Stimulated activated CD8-positive, alpha-beta memory T cell treated with anti-CD3 and anti-CD28 coated beads, Interleukin-2, amount 100 ng/mL, for 1 hour (primary cell): ENCODE measurements around the gene C5orf22.
"Not testable (repeated sequence)": the region's sequence is repeated elsewhere in the genome, so short reads cannot be mapped to it uniquely, and the experiment has no call there.

Experiments
- DNase-seq, 2 donors: peaks; one replicate each; pipeline ENCODE4 v3.0.0-alpha.2; 2020; ENCODE audit warnings: low read depth in 2 of 2

The C5orf22 gene

GRCh38 chr5:31553863-31554262, 21.8 kb downstream of the C5orf22 start:
- no peak for DNase-seq

GRCh38 chr5:31554552-31554951, 22.5 kb downstream of the C5orf22 start:
- DNase-seq: no peak

- DNase-seq: no peak
These were observed 24.4 kb downstream of the C5orf22 start for GRCh38 chr5:31556461-31556860.

GRCh38 chr5:31559942-31560341, 27.8 kb downstream of the C5orf22 start:
- no peak for DNase-seq

GRCh38 chr5:31561946-31562345, 29.8 kb downstream of the C5orf22 start:
- DNase-seq: no peak

- no peak for DNase-seq
These were observed 31.1 kb downstream of the C5orf22 start for GRCh38 chr5:31563216-31563615.

- not testable (repeated sequence) for DNase-seq
These were observed 34.3 kb downstream of the C5orf22 start for GRCh38 chr5:31566362-31566761.

- DNase-seq: no peak
These were observed 36.3 kb downstream of the C5orf22 start for GRCh38 chr5:31568302-31568835.

- no peak for DNase-seq
These were observed 37.0 kb downstream of the C5orf22 start for GRCh38 chr5:31569068-31569467.

- DNase-seq: no peak
These were observed 41.5 kb downstream of the C5orf22 start for GRCh38 chr5:31573494-31574142.

- DNase-seq: no peak
These were observed 42.7 kb downstream of the C5orf22 start for GRCh38 chr5:31574772-31575171.

- no peak for DNase-seq
These were observed 45.3 kb downstream of the C5orf22 start for GRCh38 chr5:31577438-31577837.

GRCh38 chr5:31579558-31579957, 47.5 kb downstream of the C5orf22 start:
- DNase-seq: no peak

GRCh38 chr5:31581498-31582099, 49.5 kb downstream of the C5orf22 start:
- DNase-seq: no peak

GRCh38 chr5:31583129-31583528, 51.0 kb downstream of the C5orf22 start:
- DNase-seq: no peak

- no peak for DNase-seq
These were observed 53.2 kb downstream of the C5orf22 start for GRCh38 chr5:31585166-31585894.

GRCh38 chr5:31585895-31586270, 53.8 kb downstream of the C5orf22 start:
- no peak for DNase-seq

GRCh38 chr5:31587546-31587945, 55.4 kb downstream of the C5orf22 start:
- no peak for DNase-seq

- DNase-seq: no peak
These were observed 61.6 kb downstream of the C5orf22 start for GRCh38 chr5:31593665-31594064.

- DNase-seq: no peak
These were observed 64.3 kb downstream of the C5orf22 start for GRCh38 chr5:31596354-31596753.

GRCh38 chr5:31598640-31599611, 66.8 kb downstream of the C5orf22 start:
- no peak for DNase-seq

- DNase-seq: not testable (repeated sequence)
These were observed 70.2 kb downstream of the C5orf22 start for GRCh38 chr5:31602305-31602704.
